DMS53 treated with DMSO at 0.1 percent for 48 hours (cell line): ENCODE data around the gene DYNC1I1.

Source experiments
- DNase-seq: peaks from one replicate; lab custom pipeline; 2025; ENCODE audit not compliant: unreplicated experiment; lab: John Stamatoyannopoulos, UW

DYNC1I1 gene

DNA sequence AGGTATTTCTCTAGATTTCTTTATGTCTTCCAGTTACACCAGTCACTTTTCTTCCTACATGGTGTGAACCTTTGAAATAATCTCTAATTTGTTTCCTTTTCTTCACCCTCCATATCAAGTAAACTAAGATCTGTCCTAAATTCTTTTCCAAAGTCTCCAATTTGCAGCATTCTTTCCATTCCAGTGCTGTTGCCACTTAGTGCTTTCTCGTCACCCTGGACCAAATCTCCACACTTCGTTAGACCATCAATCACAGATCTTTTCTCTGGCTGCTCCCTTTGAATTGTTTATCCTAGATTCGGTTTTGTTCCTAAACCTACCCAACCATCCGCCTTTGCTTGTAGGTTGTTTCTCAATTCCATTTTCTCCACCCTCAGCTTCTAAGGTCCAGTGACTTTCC is 74.7 kb downstream of the DYNC1I1 start:
- no peak for DNase-seq

DNA sequence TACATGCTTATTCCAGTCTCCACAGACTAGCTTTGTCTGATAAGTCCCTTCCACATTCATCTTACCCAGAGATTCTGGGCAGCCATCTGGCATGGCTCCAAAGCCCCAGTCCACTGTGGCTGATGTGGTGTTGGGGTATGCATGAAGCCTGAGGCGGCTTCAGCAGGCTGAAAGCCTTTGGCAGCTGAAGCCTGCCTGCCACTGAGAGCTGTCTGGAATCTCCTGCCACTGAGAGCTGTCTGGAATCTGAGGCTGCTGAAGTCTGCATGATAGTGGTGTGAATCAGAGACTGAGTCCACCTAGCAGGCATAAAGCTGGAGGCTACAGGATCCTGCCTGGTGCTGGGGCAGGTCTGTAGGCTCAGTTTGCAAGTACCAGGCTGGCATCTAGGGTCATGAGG is 87.1 kb downstream of the DYNC1I1 start:
- DNase-seq, result no peak

GRCh38 chr7:95861041-95861440 is 88.7 kb downstream of the DYNC1I1 start:
- no peak for DNase-seq

DNA sequence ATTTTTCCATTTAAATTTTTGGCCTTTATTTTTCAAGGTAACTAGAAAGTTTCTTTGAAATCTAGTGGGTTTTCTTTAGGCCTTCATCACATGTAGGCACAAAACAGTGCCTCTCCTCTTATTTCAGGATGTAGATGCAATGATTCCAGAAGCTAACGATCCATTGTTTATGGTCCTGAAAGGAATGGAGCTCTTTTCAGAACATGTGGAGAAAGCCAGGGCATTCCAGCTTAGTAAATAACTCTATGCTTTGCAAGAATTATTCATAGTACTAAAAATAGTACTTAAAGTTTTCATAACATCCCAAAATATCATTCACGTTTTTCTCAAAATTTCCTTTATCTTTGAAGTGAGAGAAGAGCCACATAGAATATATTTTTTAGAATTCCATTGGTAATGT is 91.3 kb downstream of the DYNC1I1 start:
- no peak for DNase-seq

DNA sequence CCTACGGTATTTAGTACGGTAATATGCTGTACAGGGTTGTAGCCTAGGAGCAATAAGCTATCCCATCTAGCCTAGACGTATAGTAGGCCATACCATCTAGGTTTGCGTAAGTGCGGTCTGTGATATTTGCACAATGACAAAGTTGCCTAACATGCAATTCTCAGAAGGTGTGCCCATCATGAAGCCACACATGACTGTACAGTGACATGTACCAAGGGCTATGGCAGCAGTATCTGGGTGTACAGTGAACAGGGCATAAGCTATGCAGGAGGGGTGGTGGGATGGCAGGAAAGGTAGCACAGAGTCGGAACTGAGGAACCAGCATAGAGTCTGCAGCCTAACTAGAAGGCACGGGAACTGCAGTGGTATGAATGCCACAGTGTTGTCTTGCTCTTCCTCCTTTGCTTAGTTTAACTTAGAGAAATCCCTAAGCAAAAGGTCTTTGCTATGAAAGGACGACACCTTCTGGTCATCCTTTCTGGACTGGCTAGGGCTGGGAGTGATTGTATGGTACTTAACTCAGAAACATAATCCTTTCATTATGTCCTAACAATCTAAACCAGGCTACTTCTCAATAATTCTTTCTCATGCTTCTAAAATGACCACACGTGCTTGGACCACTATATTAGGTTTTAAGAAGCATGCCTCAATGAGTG is 93.5 kb downstream of the DYNC1I1 start:
- peak; percentile 84 for DNase-seq

- peak; percentile 99 for DNase-seq
Observed at GRCh38 chr7:95867309-95867708, 95.0 kb downstream of the DYNC1I1 start.

- DNase-seq, result peak; percentile 81
Observed at GRCh38 chr7:95871075-95871848, 98.9 kb downstream of the DYNC1I1 start.

GRCh38 chr7:95871896-95872295 is 99.5 kb downstream of the DYNC1I1 start:
- DNase-seq, result no peak

DNA sequence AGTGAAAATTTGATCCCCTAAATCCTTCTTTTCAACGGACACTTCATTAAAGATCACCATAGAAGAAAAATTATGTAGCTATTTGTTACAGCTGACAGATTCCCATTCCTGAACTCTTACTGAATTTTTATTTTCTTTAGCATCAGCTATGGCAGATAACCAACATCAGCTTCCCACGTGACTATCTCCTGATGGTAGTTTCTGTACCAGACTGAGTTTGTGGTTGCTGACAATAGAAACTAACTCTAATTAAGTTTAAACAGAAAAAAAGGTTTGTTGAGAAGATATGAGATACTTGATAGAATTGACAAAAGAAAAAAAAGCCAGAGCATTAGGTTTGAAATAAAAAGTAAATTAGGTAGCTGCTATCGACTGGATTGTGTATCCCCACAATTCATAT is 101.8 kb downstream of the DYNC1I1 start:
- no peak for DNase-seq

DNA sequence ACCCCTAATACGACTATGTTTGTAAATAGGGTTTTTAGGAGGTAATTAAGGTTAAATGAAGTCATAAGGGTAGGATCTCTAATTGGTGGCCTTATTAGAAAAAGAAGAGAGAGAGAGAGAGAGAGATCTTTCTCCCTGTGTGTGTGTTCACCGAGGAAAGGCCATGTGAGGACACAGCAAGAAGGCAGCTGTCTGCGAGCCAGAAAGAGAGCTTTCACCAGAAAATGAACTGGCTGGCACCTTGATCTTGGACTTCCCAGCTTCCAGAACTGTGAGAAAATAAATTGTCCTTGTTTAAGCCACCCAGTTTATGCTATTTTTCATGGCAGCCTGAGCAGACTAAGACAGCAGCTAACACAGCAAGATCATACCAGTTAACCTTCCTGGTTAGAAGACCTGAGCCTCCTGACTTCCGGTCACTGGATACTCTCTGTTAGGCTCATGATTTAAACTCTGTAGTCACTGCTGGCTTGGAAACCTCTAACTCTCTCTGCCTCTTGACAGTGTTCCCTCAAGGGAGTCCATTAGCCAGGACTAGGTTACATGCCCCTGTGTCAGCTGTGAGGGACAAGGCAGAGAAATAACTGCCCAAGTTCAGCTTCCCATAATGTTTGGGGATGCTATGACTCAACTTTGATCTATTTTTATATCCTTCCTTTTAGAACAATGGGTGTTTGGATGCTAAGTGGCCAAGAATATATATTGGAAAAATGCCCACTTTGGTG is 102.3 kb downstream of the DYNC1I1 start:
- DNase-seq, result no peak

DNA sequence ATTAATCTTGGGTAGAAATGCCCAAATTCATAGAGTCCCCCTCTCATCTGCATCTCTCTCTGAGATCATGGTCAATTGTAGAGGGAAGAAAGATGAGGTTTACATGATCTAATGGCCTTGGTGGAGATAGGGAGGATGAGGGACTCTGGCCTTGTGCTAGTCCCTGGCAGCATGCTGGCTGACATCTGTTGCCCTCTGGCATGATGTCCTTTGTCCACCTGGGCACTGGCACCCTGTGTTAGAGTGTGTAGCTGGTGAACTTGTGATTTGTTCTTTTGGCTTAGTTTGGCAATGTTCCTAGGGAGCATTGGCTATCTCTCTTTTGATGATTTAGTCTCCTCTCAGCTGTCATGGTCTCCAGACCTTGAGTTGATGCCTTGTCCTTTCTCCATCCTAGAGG is 103.2 kb downstream of the DYNC1I1 start:
- no peak for DNase-seq

DNA sequence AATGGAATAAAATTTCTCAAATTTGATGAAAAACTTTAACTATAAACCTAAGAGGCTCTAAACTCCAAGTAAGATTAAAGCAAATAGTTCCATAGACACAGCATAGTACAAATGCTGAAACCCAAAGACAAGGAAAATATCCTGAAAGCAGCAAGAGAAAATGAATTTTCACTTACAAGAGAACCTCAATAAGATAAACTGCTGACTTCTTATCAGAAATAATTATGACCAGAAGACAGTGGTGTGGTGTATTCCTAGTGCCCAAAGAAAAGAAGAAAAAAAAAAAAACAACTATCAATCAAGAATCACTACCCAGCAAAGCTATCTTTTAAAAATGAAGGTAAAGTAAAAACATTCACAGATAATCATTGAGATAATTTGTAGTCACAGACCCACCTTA is 106.3 kb downstream of the DYNC1I1 start:
- DNase-seq, result no peak

- no peak for DNase-seq
Observed at GRCh38 chr7:95881597-95881996, 109.2 kb downstream of the DYNC1I1 start.

DNA sequence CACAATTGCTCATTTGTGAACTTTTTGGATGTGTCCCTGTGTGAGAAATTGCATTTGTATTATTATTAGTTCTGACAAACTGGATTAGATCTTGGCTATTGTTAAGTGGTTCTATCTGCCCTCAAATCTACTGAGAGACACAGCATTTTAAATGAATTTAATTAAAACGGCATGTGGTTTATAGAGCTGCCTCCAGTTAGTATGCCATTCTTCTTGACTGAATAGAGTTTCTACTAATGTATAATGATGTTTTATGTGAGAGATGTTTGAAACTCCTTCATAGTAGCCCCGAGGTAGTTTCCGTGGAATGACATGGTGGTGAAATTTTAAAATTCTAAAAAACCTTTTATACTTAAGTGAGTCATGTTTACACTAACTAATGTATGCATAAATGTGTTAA is 110.9 kb downstream of the DYNC1I1 start:
- DNase-seq, result no peak

GRCh38 chr7:95886501-95887090 is 114.2 kb downstream of the DYNC1I1 start:
- DNase-seq, result peak; percentile 96

DNA sequence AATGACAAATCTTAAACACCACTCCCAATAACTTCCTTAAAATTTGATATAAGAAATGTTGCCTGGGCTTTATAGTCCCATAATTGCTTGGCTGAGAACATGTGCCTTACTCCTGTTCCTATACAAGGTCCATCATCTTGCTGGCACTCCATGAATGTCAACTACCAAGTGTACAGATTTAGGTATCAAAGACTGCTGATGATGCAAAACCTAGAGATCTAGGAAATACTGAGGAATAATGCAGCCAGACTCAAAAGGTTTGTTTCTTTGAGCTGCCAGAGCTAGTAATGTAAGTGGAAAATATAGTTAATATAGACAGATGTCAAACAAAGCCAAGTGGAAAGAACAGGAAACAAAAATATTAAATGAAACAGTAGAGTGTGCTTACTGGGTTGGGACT is 121.1 kb downstream of the DYNC1I1 start:
- no peak for DNase-seq

- DNase-seq, result peak; percentile 20
Observed at GRCh38 chr7:95897557-95898251, 125.3 kb downstream of the DYNC1I1 start.

- DNase-seq, result no peak
Observed at GRCh38 chr7:95899919-95900513, 127.7 kb downstream of the DYNC1I1 start.

- DNase-seq, result no peak
Observed at GRCh38 chr7:95901006-95901405, 128.7 kb downstream of the DYNC1I1 start.

DNA sequence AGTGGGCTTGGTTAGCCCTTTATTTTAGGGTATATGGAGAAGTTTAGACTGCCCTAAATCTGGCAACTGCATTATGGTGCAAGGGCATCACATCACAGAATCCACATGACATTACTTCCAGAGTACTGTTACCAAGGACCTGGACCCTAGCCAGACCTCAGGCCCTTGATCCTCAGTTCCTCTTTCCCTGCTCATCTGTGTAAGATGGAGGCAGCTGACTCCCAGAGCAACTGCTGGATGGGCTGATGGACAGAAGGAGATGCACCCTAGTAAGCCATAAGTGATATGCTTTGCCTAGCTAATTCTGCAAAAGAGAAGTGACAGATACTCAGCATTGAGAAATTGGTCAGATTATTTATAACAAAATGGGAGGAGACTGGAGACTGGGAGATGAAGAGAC is 131.7 kb downstream of the DYNC1I1 start:
- DNase-seq, result no peak

GRCh38 chr7:95905167-95905566 is 132.8 kb downstream of the DYNC1I1 start:
- DNase-seq, result no peak
